EL (cell line): ENCODE results near the gene MADCAM1.
"Not testable (repeated sequence)": the region's sequence is repeated elsewhere in the genome, so short reads cannot be mapped to it uniquely, and the experiment has no call there.

Experiments
- DNase-seq: peaks from one replicate; pipeline ENCODE4 v3.0.0-alpha.2; 2016

MADCAM1 gene

GRCh38 chr19:465056-465816 lies 31.1 kb upstream of the MADCAM1 start:
- no peak for DNase-seq

GRCh38 chr19:467554-467953 lies 28.7 kb upstream of the MADCAM1 start:
- DNase-seq = no peak

- DNase-seq = no peak
Observed at GRCh38 chr19:468587-469256, 27.6 kb upstream of the MADCAM1 start.

DNA sequence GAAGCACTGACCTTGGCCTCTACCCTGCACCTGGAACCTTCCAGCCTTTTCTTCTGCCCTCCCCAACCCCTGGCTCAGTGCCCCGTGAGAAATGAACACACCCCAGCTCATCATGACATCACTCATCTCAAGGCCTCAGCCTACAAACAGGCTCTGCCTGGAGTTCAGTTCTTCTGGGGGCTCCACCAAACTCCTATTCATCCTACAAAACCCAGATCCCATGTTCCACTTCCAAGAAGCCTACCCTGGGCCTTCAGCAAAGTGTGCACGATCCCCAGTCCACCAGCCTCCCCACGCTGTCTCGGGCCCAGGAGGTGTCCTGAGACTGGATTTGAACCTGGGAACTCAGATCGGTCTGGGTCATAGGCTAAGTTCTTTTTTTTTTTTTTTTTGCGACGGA lies 26.5 kb upstream of the MADCAM1 start:
- DNase-seq = no peak

DNA sequence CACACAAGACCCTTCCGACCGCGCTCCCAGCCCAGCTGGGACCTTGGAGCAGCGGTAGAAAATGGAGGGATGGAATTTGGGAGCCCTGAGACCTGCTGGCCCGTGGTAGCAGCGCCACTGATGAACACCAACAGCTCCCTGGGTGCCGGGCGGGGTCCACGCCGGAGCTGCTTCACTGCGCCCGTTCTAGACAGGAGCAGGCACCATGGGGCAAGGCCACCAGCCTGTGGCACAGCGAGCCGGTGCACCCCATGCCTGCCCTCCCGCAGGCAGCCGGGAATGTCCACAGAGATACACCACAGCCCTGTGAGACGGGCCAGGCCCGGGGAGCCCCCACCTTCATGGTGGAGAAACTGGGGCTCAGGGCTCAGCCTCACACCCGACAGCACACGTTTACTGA lies 25.6 kb upstream of the MADCAM1 start:
- no peak for DNase-seq

DNA sequence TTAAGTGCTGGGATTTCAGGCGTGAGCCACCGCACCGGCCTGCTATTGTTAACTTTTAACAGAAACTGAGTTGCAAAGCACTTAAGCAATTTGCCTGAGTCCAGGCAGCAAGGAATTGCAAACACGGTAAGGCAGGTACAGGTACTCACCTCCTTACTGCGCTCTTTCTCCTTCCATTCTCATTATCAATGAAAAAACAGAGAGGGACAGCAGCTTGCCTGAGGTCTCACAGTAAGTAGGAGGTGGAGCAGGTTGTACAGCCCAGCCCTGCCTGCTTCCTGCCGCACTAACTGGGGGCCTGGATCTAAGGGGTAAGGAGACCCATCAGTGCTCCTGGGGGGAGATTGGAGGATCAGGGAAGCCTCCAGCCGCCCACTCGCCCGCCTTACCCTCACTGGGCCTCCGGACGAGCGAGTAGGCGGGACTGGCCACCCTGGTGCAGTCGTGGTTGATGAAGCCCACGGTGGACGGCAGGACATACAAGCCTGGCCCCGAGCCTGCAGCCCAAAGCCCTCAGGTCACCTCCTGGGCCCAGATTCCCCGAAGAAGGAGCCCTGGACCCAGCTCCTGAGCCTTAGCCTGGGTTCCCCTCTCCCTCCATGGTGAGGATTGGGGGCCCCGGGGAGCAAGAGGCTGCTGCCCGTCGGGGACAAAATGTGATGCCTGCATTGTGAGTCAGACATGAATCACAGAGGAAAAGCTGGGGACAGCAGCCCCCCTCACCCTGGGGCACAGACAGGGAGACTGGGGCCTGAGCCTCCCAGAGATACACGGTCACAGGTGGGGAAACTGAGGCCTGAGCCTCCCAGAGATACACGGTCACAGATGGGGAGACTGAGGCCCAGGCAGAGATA lies 24.1 kb upstream of the MADCAM1 start:
- DNase-seq = peak; percentile 57

DNA sequence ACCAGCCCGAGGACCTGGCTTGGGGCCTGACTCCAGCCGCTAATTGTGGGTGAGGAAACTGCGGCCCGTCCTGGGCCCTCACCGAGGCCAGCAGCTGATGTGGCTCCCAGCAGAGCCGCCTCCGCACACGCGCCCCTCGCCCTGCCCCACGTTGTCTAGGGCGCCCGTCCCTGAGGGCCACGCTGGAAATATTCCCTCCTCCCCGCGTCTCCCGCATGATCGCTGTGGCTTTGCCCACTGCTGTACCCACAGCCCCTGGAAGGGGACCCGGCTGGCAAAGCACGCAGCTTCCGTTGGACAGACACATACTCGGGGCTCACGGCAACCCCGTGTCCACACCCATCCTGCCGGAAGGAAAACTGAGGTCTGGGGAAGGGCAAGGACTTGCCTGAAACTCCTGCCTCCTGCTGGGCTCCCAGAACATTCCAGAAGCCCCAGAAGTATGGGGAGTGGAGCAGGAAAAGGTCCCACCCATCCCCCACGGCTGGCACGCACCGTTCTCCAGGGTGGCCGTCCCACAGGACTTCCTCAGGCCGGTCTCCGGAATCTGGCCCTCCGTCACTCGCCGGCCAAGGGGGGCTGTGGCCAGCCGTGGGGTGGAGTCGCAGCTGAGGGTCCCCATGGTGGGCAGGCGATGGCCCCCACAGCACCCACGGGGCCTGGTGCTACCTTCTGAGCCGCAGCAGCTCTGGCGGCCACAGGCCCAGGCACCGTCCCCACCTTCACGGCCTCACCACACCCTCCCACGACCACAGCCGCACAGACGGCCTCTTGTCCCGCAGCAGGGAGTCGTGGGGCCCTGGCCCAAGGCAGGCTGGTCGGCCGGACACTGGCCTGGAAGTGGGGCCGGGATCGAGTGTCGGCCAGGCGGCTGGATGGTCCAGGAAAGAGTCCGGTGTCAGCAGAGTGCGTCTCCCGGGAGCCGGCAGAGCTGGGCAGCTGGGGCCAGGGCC lies 21.9 kb upstream of the MADCAM1 start:
- no peak for DNase-seq

DNA sequence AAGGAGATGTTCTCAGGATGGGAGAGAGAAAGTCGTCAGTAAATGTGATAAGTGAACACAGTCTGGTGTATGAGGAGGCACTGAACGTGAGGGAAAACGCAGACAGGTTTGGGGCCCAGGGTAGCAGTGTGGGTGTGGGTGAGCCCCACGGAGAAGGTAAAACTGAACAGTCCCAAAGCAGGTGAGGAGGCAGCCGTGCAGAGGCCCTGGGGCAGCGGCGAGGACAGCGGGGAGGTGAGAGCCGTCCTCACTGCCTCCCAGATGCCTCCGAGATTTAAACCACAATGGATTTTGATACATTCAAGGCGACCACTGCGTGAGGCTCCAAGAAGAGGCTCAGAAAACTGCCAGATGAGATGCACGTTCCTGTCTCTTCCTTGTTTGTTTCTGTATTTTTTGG lies 20.9 kb upstream of the MADCAM1 start:
- no peak for DNase-seq

- DNase-seq = no peak
Observed at GRCh38 chr19:478236-478903, 17.9 kb upstream of the MADCAM1 start.

DNA sequence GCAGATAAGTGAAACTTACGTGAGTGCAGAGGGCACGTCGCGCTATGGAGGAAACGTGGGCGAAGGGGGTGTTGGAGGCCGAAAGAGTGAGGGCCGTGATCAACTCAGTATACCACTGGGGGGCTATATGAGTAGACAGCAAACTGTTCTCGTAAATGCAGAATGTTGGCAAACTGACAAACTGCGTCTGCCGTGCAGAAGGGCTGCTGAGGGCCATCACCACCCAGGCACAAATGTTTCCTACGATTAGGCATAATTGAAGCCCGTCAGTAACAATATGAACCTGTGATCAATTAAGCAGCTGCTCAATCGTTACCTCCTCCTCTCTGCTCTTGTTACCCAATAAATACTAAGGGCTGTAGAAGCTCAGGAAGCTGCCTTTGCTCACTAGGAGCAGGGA lies 17.3 kb upstream of the MADCAM1 start:
- DNase-seq = no peak

DNA sequence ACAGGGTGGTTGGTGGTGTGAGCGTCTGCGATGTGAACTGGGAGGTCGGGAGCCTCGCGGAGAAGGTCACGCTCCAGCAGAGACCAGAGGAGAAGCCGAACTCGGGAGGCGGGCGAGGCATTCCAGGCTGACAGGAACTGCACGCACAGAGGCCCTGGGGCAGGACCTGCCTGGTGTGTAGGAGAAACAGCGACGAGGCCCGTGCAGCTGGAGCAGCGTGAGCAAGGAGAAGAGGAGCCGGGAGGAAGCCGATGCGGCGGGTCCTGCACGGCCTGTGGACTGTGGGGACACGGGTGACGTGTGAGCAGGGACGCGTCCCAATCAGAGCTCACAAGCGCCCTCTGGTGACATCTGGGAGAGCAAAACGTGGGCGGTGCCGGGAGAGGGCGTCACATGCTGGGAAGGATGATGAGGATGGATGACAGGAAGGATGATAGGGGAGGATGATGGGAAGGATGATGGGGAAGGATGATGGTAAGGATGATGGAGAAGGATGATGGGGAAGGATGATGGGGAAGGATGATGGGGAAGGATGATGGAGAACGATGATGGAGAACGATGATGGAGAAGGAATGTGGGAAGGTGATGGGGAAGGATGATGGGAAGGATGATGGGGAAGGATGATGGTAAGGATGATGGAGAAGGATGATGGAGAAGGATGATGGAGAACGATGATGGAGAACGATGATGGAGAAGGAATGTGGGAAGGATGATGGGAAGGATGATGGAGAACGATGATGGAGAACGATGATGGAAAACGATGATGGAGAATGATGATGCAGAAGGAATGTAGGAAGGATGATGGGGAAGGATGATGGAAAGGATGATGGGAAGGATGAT lies 16.1 kb upstream of the MADCAM1 start:
- no peak for DNase-seq

DNA sequence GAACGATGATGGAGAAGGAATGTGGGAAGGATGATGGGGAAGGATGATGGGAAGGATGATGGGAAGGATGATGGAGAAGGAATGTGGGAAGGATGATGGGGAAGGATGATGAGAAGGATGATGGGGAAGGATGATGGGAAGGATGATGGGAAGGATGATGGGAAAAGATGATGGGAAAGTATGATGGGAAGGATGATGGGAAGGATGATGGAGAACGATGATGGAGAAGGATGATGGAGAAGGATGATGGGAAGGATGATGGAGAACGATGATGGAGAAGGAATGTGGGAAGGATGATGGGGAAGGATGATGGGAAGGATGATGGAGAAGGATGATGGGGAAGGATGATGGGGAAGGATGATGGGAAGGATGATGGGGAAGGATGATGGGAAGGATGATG lies 15.2 kb upstream of the MADCAM1 start:
- DNase-seq = not testable (repeated sequence)

DNA sequence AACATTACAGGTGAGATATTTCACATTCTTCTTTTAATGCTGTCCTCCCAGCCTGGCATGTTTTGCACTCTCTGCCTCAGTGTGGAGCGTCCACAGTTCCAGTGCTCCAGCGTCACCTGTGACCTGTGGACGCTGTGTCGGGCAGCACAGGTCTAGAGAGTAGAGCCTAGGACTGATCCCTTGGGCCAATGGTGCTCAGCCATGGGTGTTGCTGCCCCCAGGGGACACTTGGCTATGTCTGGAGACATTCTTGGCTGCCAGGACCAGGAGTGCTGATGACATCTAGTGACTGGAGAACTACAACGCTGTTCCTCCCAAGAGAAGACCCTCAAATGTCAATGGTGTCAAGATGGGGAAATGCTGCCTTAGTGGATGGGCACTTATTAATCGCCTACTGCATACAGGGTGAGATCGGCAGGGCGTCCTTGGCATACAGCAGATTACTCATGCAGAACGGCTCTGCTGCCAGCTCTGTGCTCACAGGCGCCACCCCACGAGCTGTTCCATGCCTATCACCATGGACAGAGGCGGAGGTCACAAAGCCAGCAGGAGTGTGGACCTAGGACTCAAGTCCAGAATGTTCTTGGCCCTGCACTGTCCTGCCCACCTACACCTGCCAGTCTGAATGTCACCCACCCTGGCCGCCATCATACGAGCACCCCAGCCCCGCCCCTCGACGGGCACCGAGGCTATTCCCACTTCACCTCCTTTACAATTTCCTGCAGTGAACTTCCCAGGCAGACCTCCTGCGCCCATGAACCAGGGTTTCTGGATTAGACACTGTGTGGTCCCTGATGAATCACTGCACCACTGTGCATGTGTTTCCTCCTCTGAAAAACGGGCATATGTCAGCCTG lies 13.9 kb upstream of the MADCAM1 start:
- peak; percentile 40 for DNase-seq

- DNase-seq = no peak
Observed at GRCh38 chr19:483332-484072, 12.8 kb upstream of the MADCAM1 start.

DNA sequence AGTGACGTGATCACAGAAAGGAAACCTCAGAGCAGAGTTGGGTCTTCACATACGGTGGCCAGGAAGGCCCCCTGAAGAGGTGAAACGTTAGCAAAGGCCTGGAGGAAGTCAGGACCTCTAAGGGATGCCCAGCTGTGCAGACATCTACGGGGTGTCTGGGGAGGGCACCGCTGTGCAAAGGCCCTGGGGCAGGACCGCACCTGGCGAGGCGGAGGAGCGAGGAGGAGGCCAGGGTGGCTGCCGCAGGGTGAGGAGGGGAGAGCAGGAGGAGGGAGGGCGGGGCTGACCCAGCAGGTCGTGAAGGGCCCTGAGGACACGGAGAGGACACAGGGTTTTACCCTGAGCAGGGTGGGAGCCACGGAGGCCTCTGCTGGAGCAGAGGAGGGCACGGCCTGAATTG lies 11.8 kb upstream of the MADCAM1 start:
- no peak for DNase-seq

DNA sequence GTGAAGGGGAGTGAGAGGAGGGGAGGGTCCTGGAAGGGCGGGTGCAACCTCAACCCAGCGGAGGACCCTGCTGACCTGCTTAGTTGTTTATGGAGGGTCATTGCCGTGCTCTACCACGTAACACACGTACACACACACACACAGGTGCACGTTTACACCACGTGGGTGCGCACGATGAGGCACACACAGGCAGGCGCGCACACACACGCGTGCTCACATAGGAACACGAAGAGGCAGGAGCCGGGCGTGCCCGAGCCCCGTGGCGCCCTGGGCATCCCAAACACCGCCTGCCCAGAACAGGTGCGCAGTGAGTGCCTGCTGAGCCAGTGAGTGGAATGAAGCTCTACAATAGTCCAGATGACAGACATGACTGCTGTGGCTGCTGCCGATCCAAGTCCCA lies 11.2 kb upstream of the MADCAM1 start:
- no peak for DNase-seq

DNA sequence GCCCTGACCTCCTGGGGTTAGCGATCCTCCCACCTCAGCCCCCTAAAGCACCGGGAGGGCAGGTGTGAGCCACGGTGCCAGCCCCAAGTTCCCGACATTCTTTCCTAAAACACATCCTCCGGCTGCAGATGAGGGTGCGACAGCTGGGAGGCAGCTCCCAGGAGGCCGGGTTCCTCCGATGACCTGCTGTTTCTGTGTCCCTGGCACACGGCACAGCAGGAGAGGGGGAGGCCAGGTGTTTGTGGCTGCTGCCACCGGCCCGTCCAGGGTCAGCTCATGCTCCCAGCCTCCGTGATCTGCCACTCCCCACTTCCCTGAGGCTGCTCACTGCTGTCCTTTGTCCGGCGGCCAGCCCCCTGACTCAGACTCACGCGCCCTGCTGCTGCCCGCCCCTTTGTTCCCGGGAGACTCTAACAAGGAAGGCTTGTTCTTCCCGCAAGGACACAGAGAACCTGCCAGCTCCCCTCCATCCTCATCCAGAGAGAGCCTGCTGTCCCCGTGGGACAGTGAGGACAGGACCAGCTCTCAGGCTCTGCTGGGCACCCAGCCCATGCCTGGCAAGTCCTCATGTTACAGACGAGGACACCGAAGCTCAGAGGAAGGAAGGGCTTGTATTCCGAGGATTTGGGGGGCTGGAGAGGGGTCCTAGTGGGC lies 10.6 kb upstream of the MADCAM1 start:
- DNase-seq = peak; percentile 60

GRCh38 chr19:488505-489417 lies 7.5 kb upstream of the MADCAM1 start:
- DNase-seq = peak; percentile 93
